A549 (cell line): ENCODE results near the gene ALDH6A1. TPM values are rescaled to one million over a fixed set of nuclear protein-coding genes. Genes with fewer than 3 reads are reported as not detected.
"Not testable (repeated sequence)": the region's sequence is repeated elsewhere in the genome, so short reads cannot be mapped to it uniquely, and the experiment has no call there.

ENCODE experiments used
- ATAC-seq, 2 experiments: fragments of 200-7000 bp in 1 of 2; fragments of >200 bp in 1 of 2; cut with Nextera tagmentation in 1 of 2; cut with Tn5 transposase in 1 of 2; 3 replicates each; pipeline versions ENCODE4 v1.8.0 to v1.9.1; 2018 to 2020; ENCODE audit warnings: mild to moderate bottlenecking in 1 of 2, moderate library complexity in 1 of 2
- CTCF ChIA-PET: fragments of 300-600 bp; sonication (Branson Sonifier 250); formaldehyde crosslinking; extraction: SDS; loops from one replicate; lab custom pipeline; 2021; ENCODE audit warnings: antibody characterized with exemption, inconsistent platforms; lab: Yijun Ruan, JAX
- POLR2A ChIA-PET: fragments of 350-600 bp; formaldehyde crosslinking; extraction: SDS; loops from one replicate; lab custom pipeline; 2021; ENCODE audit warnings: antibody characterized with exemption, inconsistent platforms; lab: Yijun Ruan, JAX
- DNase-seq, 2 experiments: peaks; one replicate each; pipeline versions ENCODE4 v3.0.0 to v3.0.0-alpha.2; 2011 to 2016; ENCODE audit warnings: low read depth in 1 of 2, low spot score in 1 of 2
- FAIRE-seq: peaks from 2 replicates; lab custom pipeline; 2011; peaks lifted over from hg19 to GRCh38; lab: Jason Lieb, UNC
- H3K27ac ChIP-seq, 2 experiments: fragments of >200 bp; sonication (Bioruptor Twin); formaldehyde crosslinking; 3 replicates each; pipeline ENCODE4 v1.5.1; 2016 to 2017
- H3K4me1 ChIP-seq: fragments of >200 bp; sonication (Bioruptor Twin); formaldehyde crosslinking; 3 replicates; pipeline ENCODE4 v1.6.1; 2016
- H3K4me2 ChIP-seq: fragments of >200 bp; sonication (Bioruptor Twin); formaldehyde crosslinking; 3 replicates; pipeline ENCODE4 v1.6.1; 2016
- H3K4me3 ChIP-seq: fragments of >200 bp; sonication (Bioruptor Twin); formaldehyde crosslinking; 3 replicates; pipeline ENCODE4 v1.5.1; 2016
- H3K9me3 ChIP-seq: fragments of >200 bp; sonication (Bioruptor Twin); formaldehyde crosslinking; 3 replicates; pipeline ENCODE4 v1.6.1; 2016
- BHLHE40 ChIP-seq: IDR thresholded peaks from 2 replicates; pipeline ENCODE4 v1.6.1; 2012; ENCODE audit warnings: low read depth, low read length, inconsistent platforms
- CBX8 ChIP-seq: fragments of 200-600 bp; sonication (generic); IDR thresholded peaks from 2 replicates; pipeline ENCODE4 v1.6.1; 2016
- CEBPB ChIP-seq, 2 experiments: fragments of >200 bp in 1 of 2; sonication (Bioruptor Twin) in 1 of 2; formaldehyde crosslinking in 1 of 2; IDR thresholded peaks; 2 replicates each; pipeline ENCODE4 v1.6.1; 2012 to 2016
- GATA3 ChIP-seq: IDR thresholded peaks from 2 replicates; pipeline ENCODE4 v1.6.1; 2012; ENCODE audit warnings: borderline replicate concordance
- HDAC2 ChIP-seq: fragments of 200-600 bp; sonication (generic); IDR thresholded peaks from 2 replicates; pipeline ENCODE4 v1.6.1; 2016
- HEYL ChIP-seq: fragments of 250-450 bp; sonication (Bioruptor Pico); IDR thresholded peaks from 2 replicates; pipeline ENCODE4 v1.8.0; 2021; ENCODE audit warnings: mild to moderate bottlenecking, moderate library complexity
- MYC ChIP-seq: IDR thresholded peaks from 2 replicates; pipeline ENCODE4 v1.6.1; 2012; ENCODE audit warnings: mild to moderate bottlenecking, inconsistent platforms, low read length, improper control_type of control experiment, borderline replicate concordance
- RAD21 ChIP-seq, 2 experiments: fragments of >200 bp in 1 of 2; sonication (Bioruptor Twin) in 1 of 2; formaldehyde crosslinking in 1 of 2; IDR thresholded peaks in 1 of 2; conservative IDR thresholded peaks in 1 of 2; 2 replicates in 1 of 2; 3 replicates in 1 of 2; pipeline ENCODE4 v1.6.1; 2012 to 2018; ENCODE audit warnings: inconsistent platforms in 1 of 2
- SMC3 ChIP-seq: fragments of >200 bp; sonication (Bioruptor Twin); formaldehyde crosslinking; IDR thresholded peaks from 3 replicates; pipeline ENCODE4 v1.6.1; 2018; ENCODE audit warnings: inconsistent platforms
- TFCP2L1 ChIP-seq: fragments of 250-450 bp; sonication (Bioruptor Pico); IDR thresholded peaks from 2 replicates; pipeline ENCODE4 v1.5.0; 2021; ENCODE audit warnings: mild to moderate bottlenecking
- TP53 ChIP-seq: fragments of 250-450 bp; sonication (Bioruptor Pico); IDR thresholded peaks from 2 replicates; pipeline ENCODE4 v1.5.0; 2021; ENCODE audit warnings: mild to moderate bottlenecking, moderate library complexity
- ZC3H11A ChIP-seq: fragments of 450-650 bp; IDR thresholded peaks from 2 replicates; pipeline ENCODE4 v1.6.1; 2014; ENCODE audit warnings: antibody characterized with exemption, mild to moderate bottlenecking
- ZFP36 ChIP-seq: fragments of 450-650 bp; IDR thresholded peaks from 2 replicates; pipeline ENCODE4 v1.6.1; 2014; ENCODE audit warnings: borderline replicate concordance; ENCODE audit not compliant: partially characterized antibody
- WGBS: methylation state at CpG from one replicate; pipeline ENCODE4 v1.1.6; 2017; ENCODE audit errors: missing lambda C conversion rate; 5-methylcytosine and 5-hydroxymethylcytosine counted together
- polyA plus RNA-seq, 4 experiments: library from polyadenylated mRNA; depleted of rRNA in 3 of 4; stranded (reverse); fragments of >200 nt; fragmentation: RNase III in 1 of 4; extraction: RNeasy Plus Mini Kit Qiagen cat#74134 plus additional on column Dnase treatment in 1 of 4; gene quantifications; 2 replicates in 3 of 4; 3 replicates in 1 of 4; pipeline ENCODE4 v1.2.3, GENCODE V29; 2011 to 2017
- TF ChIP-seq, protein P1 (sequence below): fragments of >200 bp; sonication (Bioruptor Twin); formaldehyde crosslinking; IDR thresholded peaks from 3 replicates; pipeline ENCODE4 v1.5.1; 2016
- TF ChIP-seq, protein P2 (sequence below): IDR thresholded peaks from 2 replicates; pipeline ENCODE4 v1.6.1; 2012
- TF ChIP-seq, protein P3 (sequence below): fragments of >200 bp; sonication (Bioruptor Twin); formaldehyde crosslinking; IDR thresholded peaks from 2 replicates; pipeline ENCODE4 v1.6.1; 2016

ALDH6A1 gene
- polyA plus RNA-seq, 2 of the 4 experiments (the other 2 are of a cell fraction) = 2.4 to 8.1 TPM

DNA sequence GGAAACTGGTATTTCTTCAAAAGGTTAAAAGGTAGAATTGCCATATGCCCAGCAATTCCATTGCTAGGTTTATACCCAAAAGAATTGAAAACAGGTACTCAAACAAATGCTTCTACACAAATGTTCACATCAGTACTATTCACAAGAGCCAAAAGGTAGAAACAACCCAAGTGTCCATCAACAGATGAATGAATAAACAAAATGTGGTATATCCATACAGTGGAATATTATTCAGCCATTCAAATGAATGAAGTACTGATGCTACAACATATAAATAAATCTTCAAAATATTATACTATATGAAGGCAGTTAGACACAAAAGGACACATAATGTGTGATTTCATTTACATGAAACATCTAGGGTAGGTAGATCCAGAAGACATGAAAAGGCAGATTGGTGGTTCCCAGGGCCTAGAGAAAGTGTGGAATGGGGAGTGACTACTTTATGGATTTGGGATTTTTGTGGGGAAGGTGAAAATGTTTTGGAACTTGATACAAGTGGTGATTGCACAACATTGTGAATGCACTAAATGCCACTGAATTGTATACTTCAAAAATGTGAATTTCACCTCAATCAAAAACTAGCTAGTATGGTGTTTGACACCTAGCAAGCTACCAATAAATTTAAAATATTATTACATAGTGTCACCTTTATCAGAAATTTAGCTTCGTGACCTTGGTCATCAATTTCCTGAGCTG lies 42.2 kb upstream of the ALDH6A1 start:
- 94% methylated on average over 1 of the region's 1 CpG for WGBS
- Histone ChIP-seq H3K4me1 (no peaks in the 10 kb centered on the region), H3K9me3 (0 out of 3 replicates have a peak, but pooled peaks cover 3% of the 10 kb centered on the region), H3K27ac (no peak overlapping the region), H3K4me2 (no peak overlapping the region), H3K4me3 (no peak overlapping the region)
- no peak for TF ChIP-seq CBX8
- TF ChIP-seq CEBPB (IDR thresholded peaks at IDR 0.05) = 0 out of 4 replicates have a peak, but pooled peaks of 1 of the 2 experiments have one; percentile 27
- FAIRE-seq (peak; percentile 23), DNase-seq (no peak), ATAC-seq (no peak)
- POLR2A ChIA-PET = no interaction called here
- CTCF ChIA-PET = interaction anchor here (1.1 kb wide), 1 partner anchor 131 kb away, joined by 3 read pairs; no protein-coding TSS in a partner anchor

DNA sequence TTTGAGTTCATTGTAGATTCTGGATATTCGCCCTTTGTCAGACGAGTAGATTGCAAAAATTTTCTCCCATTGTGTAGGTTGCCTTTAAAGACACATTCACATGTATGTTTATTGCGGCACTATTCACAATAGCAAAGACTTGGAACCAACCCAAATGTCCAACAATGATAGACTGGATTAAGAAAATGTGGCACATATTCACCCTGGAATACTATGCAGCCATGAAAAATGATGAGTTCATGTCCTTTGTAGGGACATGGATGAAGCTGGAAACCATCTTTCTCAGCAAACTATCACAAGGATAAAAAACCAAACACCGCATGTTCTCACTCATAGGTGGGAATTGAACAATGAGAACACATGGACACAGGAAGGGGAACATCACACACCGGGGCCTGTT lies 41.2 kb upstream of the ALDH6A1 start:
- H3K4me1 ChIP-seq, FAIRE-seq, DNase-seq, H3K9me3 ChIP-seq, POLR2A ChIA-PET, H3K4me3 ChIP-seq, H3K4me2 ChIP-seq, ATAC-seq, CTCF ChIA-PET, H3K27ac ChIP-seq: not testable (repeated sequence)
- WGBS = 70% methylated on average over 4 of the region's 5 CpGs

DNA sequence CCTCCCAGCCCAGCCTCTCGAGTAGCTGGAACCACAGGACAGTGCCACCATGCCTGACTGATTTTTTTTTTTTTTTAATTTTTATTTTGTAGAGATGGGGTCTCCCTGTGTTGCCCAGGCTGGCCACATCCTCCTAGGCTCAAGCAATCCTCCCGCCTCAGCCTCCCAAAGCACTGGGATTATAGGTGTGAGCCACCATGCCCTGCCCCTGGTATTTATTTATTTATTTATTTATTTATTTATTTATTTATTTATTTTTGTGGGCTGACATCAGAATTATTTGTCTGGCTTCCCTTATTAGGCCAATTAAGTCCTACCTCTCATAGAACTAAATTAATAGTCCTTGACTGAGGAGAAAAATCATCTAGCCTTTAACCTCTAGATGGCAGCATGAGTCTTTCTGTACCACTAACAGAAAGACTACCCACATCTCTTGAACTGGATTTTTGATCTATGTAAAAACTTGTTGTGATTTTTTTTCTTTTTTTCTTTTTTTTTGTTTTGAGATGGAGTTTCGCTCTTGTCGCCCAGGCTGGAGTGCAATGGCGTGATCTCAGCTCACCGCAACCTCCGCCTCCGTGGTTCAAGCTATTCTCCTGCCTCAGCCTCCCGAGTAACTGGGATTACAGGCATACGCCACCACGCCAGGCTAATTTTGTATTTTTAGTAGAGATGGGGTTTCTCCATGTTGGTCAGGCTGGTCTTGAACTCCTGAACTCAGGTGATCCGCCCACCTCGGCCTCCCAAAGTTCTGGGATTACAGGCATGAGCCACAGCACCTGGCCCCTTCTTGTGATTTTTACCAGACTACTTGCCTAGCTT lies 27.4 kb upstream of the ALDH6A1 start:
- H3K27ac ChIP-seq, POLR2A ChIA-PET, H3K9me3 ChIP-seq, H3K4me3 ChIP-seq, H3K4me2 ChIP-seq, FAIRE-seq, H3K4me1 ChIP-seq: not testable (repeated sequence)
- ATAC-seq (peak; percentile 80 to 89; a peak in 5 of 6 replicates), DNase-seq (peak; percentile 46 to 55)
- TF ChIP-seq ZC3H11A (peak; percentile 36; the same call in 1 of the 2 replicates), SMC3 (peak; percentile 49), RAD21 (conservative IDR thresholded peaks at IDR 0.05 in 1 of 2, IDR thresholded peaks at IDR 0.05 in 1 of 2) (peak; percentile 76)
- TF ChIP-seq, protein P1, sequence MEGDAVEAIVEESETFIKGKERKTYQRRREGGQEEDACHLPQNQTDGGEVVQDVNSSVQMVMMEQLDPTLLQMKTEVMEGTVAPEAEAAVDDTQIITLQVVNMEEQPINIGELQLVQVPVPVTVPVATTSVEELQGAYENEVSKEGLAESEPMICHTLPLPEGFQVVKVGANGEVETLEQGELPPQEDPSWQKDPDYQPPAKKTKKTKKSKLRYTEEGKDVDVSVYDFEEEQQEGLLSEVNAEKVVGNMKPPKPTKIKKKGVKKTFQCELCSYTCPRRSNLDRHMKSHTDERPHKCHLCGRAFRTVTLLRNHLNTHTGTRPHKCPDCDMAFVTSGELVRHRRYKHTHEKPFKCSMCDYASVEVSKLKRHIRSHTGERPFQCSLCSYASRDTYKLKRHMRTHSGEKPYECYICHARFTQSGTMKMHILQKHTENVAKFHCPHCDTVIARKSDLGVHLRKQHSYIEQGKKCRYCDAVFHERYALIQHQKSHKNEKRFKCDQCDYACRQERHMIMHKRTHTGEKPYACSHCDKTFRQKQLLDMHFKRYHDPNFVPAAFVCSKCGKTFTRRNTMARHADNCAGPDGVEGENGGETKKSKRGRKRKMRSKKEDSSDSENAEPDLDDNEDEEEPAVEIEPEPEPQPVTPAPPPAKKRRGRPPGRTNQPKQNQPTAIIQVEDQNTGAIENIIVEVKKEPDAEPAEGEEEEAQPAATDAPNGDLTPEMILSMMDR = peak; percentile 74
- 79% methylated on average over 13 of the region's 13 CpGs for WGBS
- CTCF ChIA-PET = interaction anchor here (0.6 to 5.4 kb wide), 39 partner anchors 9 to 1525 kb away, joined by 3 to 53 read pairs (median 4); partner anchors contain the start of gene ALDH6A1

DNA sequence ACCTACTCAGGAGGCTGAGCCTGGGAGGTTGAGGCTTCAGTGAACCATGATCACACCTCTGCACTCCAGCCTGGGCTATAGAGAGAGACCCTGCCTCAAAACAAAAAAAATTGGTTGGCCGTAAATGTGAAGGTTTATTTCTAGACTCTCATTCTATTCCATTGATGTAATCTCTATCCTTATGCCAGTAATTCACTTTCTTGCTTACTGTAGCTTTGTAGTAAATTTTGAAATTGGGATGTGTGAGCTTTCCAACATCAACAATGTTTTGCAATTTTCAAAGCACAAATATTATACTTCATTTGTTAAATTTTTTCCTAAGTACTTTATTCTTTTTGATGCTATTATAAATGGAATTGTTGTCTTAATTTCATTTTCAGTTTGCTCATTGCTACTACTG lies 25.1 kb upstream of the ALDH6A1 start:
- no peak for DNase-seq
- WGBS = 86% methylated on average over 1 of the region's 1 CpG
- FAIRE-seq = no peak
- CTCF ChIA-PET = interaction anchor here (0.6 to 5.4 kb wide), 4 partner anchors 16 to 187 kb away, joined by 3 to 53 read pairs (median 18); no protein-coding TSS in a partner anchor
- POLR2A ChIA-PET = interaction anchor here (0.5 kb wide), 1 partner anchor 55 kb away, joined by 5 read pairs; no protein-coding TSS in a partner anchor
- H3K27ac ChIP-seq = no peak overlapping the region
- TF ChIP-seq TP53 (CRISPR knock-in tag) (no peak), HDAC2 (no peak), ZFP36 (no peak), TFCP2L1 (CRISPR knock-in tag) (no peak), GATA3 (no peak), SMC3 (no peak), MYC (no peak), BHLHE40 (no peak), HEYL (CRISPR knock-in tag) (no peak)
- TF ChIP-seq, protein P2, sequence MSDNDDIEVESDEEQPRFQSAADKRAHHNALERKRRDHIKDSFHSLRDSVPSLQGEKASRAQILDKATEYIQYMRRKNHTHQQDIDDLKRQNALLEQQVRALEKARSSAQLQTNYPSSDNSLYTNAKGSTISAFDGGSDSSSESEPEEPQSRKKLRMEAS = no peak
- TF ChIP-seq, protein P3, sequence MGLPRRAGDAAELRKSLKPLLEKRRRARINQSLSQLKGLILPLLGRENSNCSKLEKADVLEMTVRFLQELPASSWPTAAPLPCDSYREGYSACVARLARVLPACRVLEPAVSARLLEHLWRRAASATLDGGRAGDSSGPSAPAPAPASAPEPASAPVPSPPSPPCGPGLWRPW = no peak
- TF ChIP-seq, all 56 proteins: peak for 0
- Histone ChIP-seq H3K4me1 (no peaks in the 10 kb centered on the region), H3K9me3 (no peaks in the 10 kb centered on the region), H3K4me2 (no peak overlapping the region), H3K4me3 (no peak overlapping the region)
- ATAC-seq = no peak
